Measurements from ENCODE around the gene EIF2AK3. TPM values are rescaled to one million over a fixed set of nuclear protein-coding genes. Genes with fewer than 3 reads are reported as not detected.

EIF2AK3 gene
- total RNA-seq, 1 experiment from 2014 or later: 11.3 TPM

GRCh38 chr2:88657131-88657530, 29.9 kb upstream of the EIF2AK3 start:
- no peak for TF ChIP-seq TCF7L2 (IDR thresholded peaks at IDR 0.05; ENCODE audit: low read depth, low read length)
- no peak for TF ChIP-seq CTCF (IDR thresholded peaks at IDR 0.05)
- TF ChIP-seq SIN3A (IDR thresholded peaks at IDR 0.05; ENCODE audit: borderline replicate concordance, insufficient read depth, low read depth, low read length): no peak
- no peak for TF ChIP-seq POLR2AphosphoS5 (IDR thresholded peaks at IDR 0.05; ENCODE audit: low read depth, low read length)
- TF ChIP-seq REST (IDR thresholded peaks at IDR 0.05; ENCODE audit: insufficient read depth in 1 of 2, low read depth in 2 of 2, low read length in 1 of 2): no peak
- Histone ChIP-seq H3K4me1 (ENCODE audit: control insufficient read depth, insufficient read depth, low read length) (peaks cover 4% of the 10 kb centered on the region; the same call in 1 of the 2 replicates), H3K27me3 (ENCODE audit: control insufficient read depth, insufficient read depth, low read length) (no peaks in the 10 kb centered on the region), H3K4me3 (ENCODE audit: low read depth in 2 of 2, low read length in 2 of 2) (no peak overlapping the region), H3K36me3 (ENCODE audit: control insufficient read depth, insufficient read depth, low read length) (no peaks in the 10 kb centered on the region), H3K9me3 (ENCODE audit: control insufficient read depth, insufficient read depth, low read depth, low read length) (no peaks in the 10 kb centered on the region), H3K27ac (ENCODE audit: low read length) (no peak overlapping the region)
- ATAC-seq: no peak
- no TSS peak for BruUV-seq (replicated peaks)
- ChIA-PET POLR2A (no interaction called here), CTCF (no interaction called here)
- DNase-seq (ENCODE audit: low read depth, low spot score): no peak
- intact Hi-C loops (cut with micrococcal nuclease; ENCODE audit: unreplicated experiment) (no loop called here), in situ Hi-C loops (cut with HindIII; ENCODE audit: low pct_unique_long_range_greater_than_20kb, low sequenced_read_pairs) (no loop called here)

GRCh38 chr2:88656690-88657089, 29.4 kb upstream of the EIF2AK3 start:
- Histone ChIP-seq H3K4me1 (ENCODE audit: control insufficient read depth, insufficient read depth, low read length) (peaks cover 4% of the 10 kb centered on the region; the same call in 1 of the 2 replicates), H3K36me3 (ENCODE audit: control insufficient read depth, insufficient read depth, low read length) (no peaks in the 10 kb centered on the region), H3K27ac (ENCODE audit: low read length) (no peak overlapping the region), H3K4me3 (ENCODE audit: low read depth in 2 of 2, low read length in 2 of 2) (no peak overlapping the region), H3K9me3 (ENCODE audit: control insufficient read depth, insufficient read depth, low read depth, low read length) (no peaks in the 10 kb centered on the region), H3K27me3 (ENCODE audit: control insufficient read depth, insufficient read depth, low read length) (no peaks in the 10 kb centered on the region)
- DNase-seq (ENCODE audit: low read depth, low spot score) (no peak), ATAC-seq (no peak)
- in situ Hi-C loops (cut with HindIII; ENCODE audit: low pct_unique_long_range_greater_than_20kb, low sequenced_read_pairs) (no loop called here), intact Hi-C loops (cut with micrococcal nuclease; ENCODE audit: unreplicated experiment) (no loop called here)
- CTCF ChIA-PET: no interaction called here
- BruUV-seq (replicated peaks): no TSS peak
- POLR2A ChIA-PET: no interaction called here
- TF ChIP-seq TCF7L2 (IDR thresholded peaks at IDR 0.05; ENCODE audit: low read depth, low read length): no peak
- no peak for TF ChIP-seq SIN3A (IDR thresholded peaks at IDR 0.05; ENCODE audit: borderline replicate concordance, insufficient read depth, low read depth, low read length)
- no peak for TF ChIP-seq POLR2AphosphoS5 (IDR thresholded peaks at IDR 0.05; ENCODE audit: low read depth, low read length)
- TF ChIP-seq REST (IDR thresholded peaks at IDR 0.05; ENCODE audit: insufficient read depth in 1 of 2, low read depth in 2 of 2, low read length in 1 of 2): no peak
- TF ChIP-seq CTCF (IDR thresholded peaks at IDR 0.05): no peak

Data from Panc1 (cell line).